Osteoblast (primary cell): ENCODE results near the gene TSSK6. TPM values are rescaled to one million over a fixed set of nuclear protein-coding genes. Genes with fewer than 3 reads are reported as not detected.

Source experiments
- DNase-seq: peaks from one replicate; pipeline ENCODE4 v3.0.0; 2011; ENCODE audit warnings: low spot score, mixed read lengths; ENCODE audit not compliant: insufficient read length; ENCODE audit errors: missing footprints
- H2AFZ ChIP-seq: 2 replicates; pipeline ENCODE4 v1.6.0; 2011; ENCODE audit warnings: mild to moderate bottlenecking, low read length
- H3K27ac ChIP-seq: 2 replicates; pipeline ENCODE4 v1.5.1; 2011; ENCODE audit warnings: mild to moderate bottlenecking, low read depth, low read length, moderate library complexity
- H3K27me3 ChIP-seq: 2 replicates; pipeline ENCODE4 v1.6.0; 2012; ENCODE audit warnings: mild to moderate bottlenecking, control low read depth, inconsistent platforms, low read length, moderate library complexity; ENCODE audit not compliant: insufficient read depth
- H3K36me3 ChIP-seq: 2 replicates; pipeline ENCODE4 v1.5.1; 2011; ENCODE audit warnings: mild to moderate bottlenecking, low read length, control low read depth, moderate library complexity; ENCODE audit not compliant: insufficient read depth
- H3K4me1 ChIP-seq: 2 replicates; pipeline ENCODE4 v1.5.1; 2011; ENCODE audit warnings: mild to moderate bottlenecking, low read length, control low read depth, moderate library complexity; ENCODE audit not compliant: insufficient read depth
- H3K4me2 ChIP-seq: 2 replicates; pipeline ENCODE4 v1.6.0; 2011; ENCODE audit warnings: mild to moderate bottlenecking, low read length; ENCODE audit not compliant: insufficient read depth
- H3K4me3 ChIP-seq: fragments of 200-600 bp; sonication (generic); 3 replicates; pipeline ENCODE4 v1.5.1; 2012; ENCODE audit warnings: mild to moderate bottlenecking, low read length, inconsistent platforms; ENCODE audit not compliant: insufficient read depth
- H3K79me2 ChIP-seq: 2 replicates; pipeline ENCODE4 v1.6.0; 2012; ENCODE audit warnings: mild to moderate bottlenecking, low read length, control low read depth, inconsistent platforms; ENCODE audit not compliant: insufficient read depth
- H3K9me3 ChIP-seq: 2 replicates; pipeline ENCODE4 v1.5.1; 2011; ENCODE audit warnings: low read depth, low read length, control low read depth
- H4K20me1 ChIP-seq: 2 replicates; pipeline ENCODE4 v1.6.0; 2012; ENCODE audit warnings: mild to moderate bottlenecking, low read length, control low read depth; ENCODE audit not compliant: insufficient read depth
- CTCF ChIP-seq: IDR thresholded peaks from 2 replicates; pipeline ENCODE4 v1.5.1; 2011; ENCODE audit warnings: mild to moderate bottlenecking, low read depth, low read length, moderate library complexity; ENCODE audit errors: extremely low read depth
- total RNA-seq: library from RNA; depleted of rRNA; stranded (reverse); fragments of >200 nt; gene quantifications from 2 replicates; pipeline ENCODE4 v1.2.3, GENCODE V29; 2012

The TSSK6 gene
- total RNA-seq, 1 donor: 4.3 TPM

GRCh38 chr19:19561946-19562664 is 46.8 kb upstream of the TSSK6 start:
- Histone ChIP-seq H4K20me1 (no peaks in the 10 kb centered on the region), H2AFZ (no peak overlapping the region), H3K79me2 (no peaks in the 10 kb centered on the region), H3K4me3 (no peak overlapping the region), H3K9me3 (no peaks in the 10 kb centered on the region), H3K4me1 (peaks cover 9% of the 10 kb centered on the region), H3K27me3 (no peaks in the 10 kb centered on the region), H3K4me2 (no peak overlapping the region), H3K27ac (no peak overlapping the region), H3K36me3 (no peaks in the 10 kb centered on the region)
- TF ChIP-seq CTCF: no peak
- peak; percentile 32 for DNase-seq

- no peaks in the 10 kb centered on the region for H3K9me3 ChIP-seq
- no peaks in the 10 kb centered on the region for H3K79me2 ChIP-seq
- H3K27ac ChIP-seq: no peak overlapping the region
- no peak overlapping the region for H2AFZ ChIP-seq
- TF ChIP-seq CTCF: no peak
- H3K36me3 ChIP-seq: no peaks in the 10 kb centered on the region
- H3K27me3 ChIP-seq: no peaks in the 10 kb centered on the region
- no peak overlapping the region for H3K4me3 ChIP-seq
- no peak for DNase-seq
- no peaks in the 10 kb centered on the region for H4K20me1 ChIP-seq
- no peak overlapping the region for H3K4me2 ChIP-seq
- H3K4me1 ChIP-seq: no peaks in the 10 kb centered on the region
These were observed 44.6 kb upstream of the TSSK6 start for GRCh38 chr19:19559931-19560330.

DNA sequence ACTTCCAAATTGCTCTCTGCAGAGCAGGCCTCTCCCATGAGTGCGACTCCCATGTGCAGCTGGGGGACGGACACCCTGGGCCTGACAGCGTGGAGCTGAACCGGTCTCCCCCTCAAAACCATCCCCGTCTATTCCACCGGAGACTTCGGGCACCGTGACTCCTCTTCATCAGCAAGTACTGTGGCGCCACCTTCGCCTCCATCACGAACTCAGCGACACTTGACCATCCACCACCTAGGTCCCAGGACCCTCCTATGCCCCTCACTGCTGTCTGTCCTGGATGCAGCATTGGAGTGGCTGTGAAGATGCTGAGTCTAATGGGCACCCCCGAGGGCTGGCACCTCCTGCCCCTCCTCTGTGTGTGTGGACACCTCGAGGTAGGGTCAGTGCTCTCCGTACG is 43.3 kb upstream of the TSSK6 start:
- no peaks in the 10 kb centered on the region for H3K9me3 ChIP-seq
- no peaks in the 10 kb centered on the region for H3K4me1 ChIP-seq
- no peak overlapping the region for H2AFZ ChIP-seq
- H3K27ac ChIP-seq: no peak overlapping the region
- no peaks in the 10 kb centered on the region for H3K27me3 ChIP-seq
- no peak overlapping the region for H3K4me2 ChIP-seq
- no peaks in the 10 kb centered on the region for H3K79me2 ChIP-seq
- DNase-seq: peak; percentile 50
- H3K4me3 ChIP-seq: no peak overlapping the region
- no peak for TF ChIP-seq CTCF
- H4K20me1 ChIP-seq: no peaks in the 10 kb centered on the region
- no peaks in the 10 kb centered on the region for H3K36me3 ChIP-seq

- Histone ChIP-seq H3K4me2 (no peak overlapping the region), H4K20me1 (no peaks in the 10 kb centered on the region), H3K36me3 (no peaks in the 10 kb centered on the region), H3K27me3 (no peaks in the 10 kb centered on the region), H3K27ac (no peak overlapping the region), H3K4me1 (no peaks in the 10 kb centered on the region), H2AFZ (no peak overlapping the region), H3K79me2 (no peaks in the 10 kb centered on the region), H3K9me3 (no peaks in the 10 kb centered on the region), H3K4me3 (no peak overlapping the region)
- peak; percentile 53 for DNase-seq
- no peak for TF ChIP-seq CTCF
These were observed 42.7 kb upstream of the TSSK6 start for GRCh38 chr19:19558055-19558454.
